Ovary (tissue), 9 donors: Measurements from ENCODE around the gene GATB. TPM values are rescaled to one million over a fixed set of nuclear protein-coding genes. Genes with fewer than 3 reads are reported as not detected.

Experiments used
- DNase-seq, 5 donors: peaks; one replicate each; pipeline ENCODE4 v3.0.0-alpha.2; 2019 to 2020
- H3K27ac ChIP-seq, 2 donors: fragments of 200-600 bp; one replicate each; pipeline versions ENCODE4 v1.5.1 to v1.8.0; 2019 to 2022
- H3K27me3 ChIP-seq: fragments of 200-600 bp; one replicate; pipeline ENCODE4 v1.8.0; 2022
- H3K36me3 ChIP-seq: fragments of 200-600 bp; sonication (generic); one replicate; pipeline ENCODE4 v1.5.1; 2019
- H3K4me1 ChIP-seq: one replicate; pipeline ENCODE4 v1.8.1; 2013; ENCODE audit warnings: mild to moderate bottlenecking, moderate library complexity; ENCODE audit not compliant: insufficient read depth
- H3K4me3 ChIP-seq: fragments of 200-600 bp; sonication (generic); one replicate; pipeline ENCODE4 v1.5.1; 2017
- H3K9me3 ChIP-seq, 2 donors: fragments of 200-600 bp in 1 of 2; sonication (generic) in 1 of 2; one replicate each; pipeline versions ENCODE4 v1.5.1 to v1.8.1; 2013 to 2019; ENCODE audit warnings: mild to moderate bottlenecking in 1 of 2, moderate library complexity in 1 of 2
- EP300 ChIP-seq: sonication (generic); formaldehyde crosslinking; IDR thresholded peaks from one replicate; pipeline ENCODE4 v1.6.1; 2017; ENCODE audit warnings: antibody characterized with exemption
- POLR2A ChIP-seq: fragments of 450-650 bp; IDR thresholded peaks from one replicate; pipeline ENCODE4 v1.6.1; 2017; ENCODE audit warnings: antibody characterized with exemption, mild to moderate bottlenecking, moderate library complexity
- WGBS, 3 donors: extraction: QIAGEN DNeasy Blood & Tissue Kit in 1 of 3; methylation state at CpG; one replicate each; pipeline versions ENCODE4 v1.1.5 to v1.1.7; 2013 to 2017; 5-methylcytosine and 5-hydroxymethylcytosine counted together
- intact Hi-C, 4 donors: fragments of 100-400 bp; cut with DNase I; formaldehyde crosslinking; loops; one replicate each; pipeline versions ENCODE4 v1.11.0 to v1.15.1; 2022 to 2023
- polyA plus RNA-seq, 2 donors: library from polyadenylated mRNA; stranded (reverse); fragments of 200-250 nt in 1 of 2; fragments of 350-450 nt in 1 of 2; fragmentation: Illumina TruSeq in 1 of 2; extraction: RNeasy Lipid Tissue Mini Kit (QIAGEN cat#74804) in 1 of 2; gene quantifications; one replicate each; pipeline ENCODE4 v1.2.3, GENCODE V29; 2013 to 2014
- total RNA-seq, 7 donors: library from RNA; depleted of rRNA in 2 of 7; stranded (reverse); fragments of >200 nt in 2 of 7; fragmentation: NEBNext Ultra II Directional in 3 of 7; extraction: Animal tissue kit (Norgen Biotek cat#: 25700) in 3 of 7; gene quantifications; one replicate each; pipeline versions ENCODE4 v1.1.0 to v1.2.4, GENCODE V29; 2016 to 2023
- TF ChIP-seq, protein P1 (sequence below), 3 donors: fragments of 450-650 bp in 2 of 3; fragments of 200-600 bp in 1 of 3; IDR thresholded peaks; one replicate each; pipeline versions ENCODE4 v1.5.1 to v1.8.0; 2016 to 2022; ENCODE audit warnings: antibody characterized with exemption in 3 of 3, mild to moderate bottlenecking in 1 of 3
- donor health status: DM: no; HTN: no; CAD: no; lungs with moderate emphysema.
- donor health status: DM: no; HTN: no; CAD: no.
- donor health status: Bipolar disorder and iron deficiency.
- donor health status: DM: yes; HTN: yes; CAD: no.
- donor health status: DM: no; HTN: no; CAD: no.
- donor health status: DM: yes; HTN: yes; CAD: no.

The GATB gene
- total and polyA plus RNA-seq, 9 donors, result 10.0 to 21.3 (median 13.0) TPM

DNA sequence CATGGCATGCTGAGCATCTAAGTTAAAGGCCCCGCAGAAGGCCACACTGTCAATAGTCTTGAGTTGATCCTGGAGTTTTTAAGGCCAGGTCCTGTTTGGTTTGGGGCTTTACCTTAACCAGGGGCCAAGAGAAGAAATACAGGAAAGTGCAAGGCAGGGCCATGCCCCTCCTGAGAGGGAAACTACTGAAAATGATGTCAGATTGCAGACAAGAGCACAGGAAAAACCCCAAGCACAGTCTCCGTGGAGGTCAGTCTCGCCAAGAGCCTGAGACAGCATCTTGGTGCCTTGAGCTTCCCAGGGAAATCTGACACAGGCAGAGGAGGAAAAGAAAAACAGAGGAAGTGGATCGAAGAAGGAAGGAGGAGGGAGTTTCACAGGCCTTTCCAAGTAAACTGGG is 32.2 kb upstream of the GATB start:
- Histone ChIP-seq H3K27ac (no peak overlapping the region), H3K9me3 (no peaks in the 10 kb centered on the region), H3K36me3 (no peaks in the 10 kb centered on the region), H3K4me1 (peaks cover 2% of the 10 kb centered on the region), H3K27me3 (no peaks in the 10 kb centered on the region), H3K4me3 (no peak overlapping the region)
- TF ChIP-seq EP300 (no peak), POLR2A (no peak)
- TF ChIP-seq, protein P1, sequence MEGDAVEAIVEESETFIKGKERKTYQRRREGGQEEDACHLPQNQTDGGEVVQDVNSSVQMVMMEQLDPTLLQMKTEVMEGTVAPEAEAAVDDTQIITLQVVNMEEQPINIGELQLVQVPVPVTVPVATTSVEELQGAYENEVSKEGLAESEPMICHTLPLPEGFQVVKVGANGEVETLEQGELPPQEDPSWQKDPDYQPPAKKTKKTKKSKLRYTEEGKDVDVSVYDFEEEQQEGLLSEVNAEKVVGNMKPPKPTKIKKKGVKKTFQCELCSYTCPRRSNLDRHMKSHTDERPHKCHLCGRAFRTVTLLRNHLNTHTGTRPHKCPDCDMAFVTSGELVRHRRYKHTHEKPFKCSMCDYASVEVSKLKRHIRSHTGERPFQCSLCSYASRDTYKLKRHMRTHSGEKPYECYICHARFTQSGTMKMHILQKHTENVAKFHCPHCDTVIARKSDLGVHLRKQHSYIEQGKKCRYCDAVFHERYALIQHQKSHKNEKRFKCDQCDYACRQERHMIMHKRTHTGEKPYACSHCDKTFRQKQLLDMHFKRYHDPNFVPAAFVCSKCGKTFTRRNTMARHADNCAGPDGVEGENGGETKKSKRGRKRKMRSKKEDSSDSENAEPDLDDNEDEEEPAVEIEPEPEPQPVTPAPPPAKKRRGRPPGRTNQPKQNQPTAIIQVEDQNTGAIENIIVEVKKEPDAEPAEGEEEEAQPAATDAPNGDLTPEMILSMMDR (IDR thresholded peaks at IDR 0.05), result no peak
- intact Hi-C loops, result no loop called here
- WGBS, 3 donors, result 78 to 86% (median 85%) methylated on average over 4 of the region's 4 CpGs
- DNase-seq, result no peak

DNA sequence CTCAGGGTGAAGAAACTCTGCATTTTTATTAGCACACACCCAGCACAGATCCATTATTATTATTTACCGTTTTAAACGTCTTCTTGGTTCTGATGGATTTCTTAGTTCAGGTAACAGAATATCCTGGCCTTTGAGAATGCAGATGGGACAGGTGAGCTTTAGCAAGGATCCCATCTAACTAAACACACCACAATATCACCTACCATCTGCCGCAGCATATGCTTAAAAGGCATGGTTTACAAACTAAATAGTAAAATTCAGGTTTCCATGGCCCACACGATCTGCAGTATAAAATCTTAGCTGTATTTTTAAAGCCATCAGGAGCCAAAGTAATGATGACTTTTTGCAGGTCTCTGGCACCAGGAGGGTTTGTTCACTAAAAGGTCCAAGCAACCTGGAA is 31.7 kb upstream of the GATB start:
- WGBS, 3 donors, result 88 to 96% (median 91%) methylated on average over 4 of the region's 4 CpGs
- H3K4me1 ChIP-seq, result peaks cover 2% of the 10 kb centered on the region
- no peaks in the 10 kb centered on the region for H3K36me3 ChIP-seq
- H3K27ac ChIP-seq, result no peak overlapping the region
- DNase-seq, result no peak
- intact Hi-C loops, result no loop called here
- TF ChIP-seq, protein P1 (IDR thresholded peaks at IDR 0.05), result no peak
- no peak for TF ChIP-seq EP300
- TF ChIP-seq POLR2A, result no peak
- no peaks in the 10 kb centered on the region for H3K9me3 ChIP-seq
- no peak overlapping the region for H3K4me3 ChIP-seq
- no peaks in the 10 kb centered on the region for H3K27me3 ChIP-seq

DNA sequence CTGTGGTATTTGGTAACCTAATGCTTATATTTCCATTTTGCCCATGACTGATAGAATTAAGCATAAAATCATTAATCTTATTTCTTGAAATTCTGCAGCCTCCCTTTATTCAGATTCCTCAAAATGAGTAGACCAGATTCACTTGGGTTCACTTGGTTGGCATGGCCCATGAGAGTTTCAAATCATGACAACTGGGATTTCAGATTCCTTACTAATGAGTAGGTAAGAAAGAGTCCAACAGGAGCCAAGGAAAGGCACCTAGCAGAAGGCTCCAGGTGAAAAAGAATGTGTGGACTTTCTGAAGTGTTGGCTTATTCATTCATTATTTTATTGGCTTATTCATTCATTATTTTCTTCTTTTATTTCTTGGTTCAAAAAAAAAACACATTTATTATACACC is 27.2 kb upstream of the GATB start:
- Histone ChIP-seq H3K4me3 (no peak overlapping the region), H3K9me3 (no peaks in the 10 kb centered on the region), H3K36me3 (no peaks in the 10 kb centered on the region), H3K27ac (no peak overlapping the region), H3K27me3 (no peaks in the 10 kb centered on the region), H3K4me1 (peaks cover 2% of the 10 kb centered on the region)
- TF ChIP-seq, protein P1 (IDR thresholded peaks at IDR 0.05), result no peak
- TF ChIP-seq EP300 (no peak), POLR2A (no peak)
- no peak for DNase-seq
- intact Hi-C loops, result no loop called here

DNA sequence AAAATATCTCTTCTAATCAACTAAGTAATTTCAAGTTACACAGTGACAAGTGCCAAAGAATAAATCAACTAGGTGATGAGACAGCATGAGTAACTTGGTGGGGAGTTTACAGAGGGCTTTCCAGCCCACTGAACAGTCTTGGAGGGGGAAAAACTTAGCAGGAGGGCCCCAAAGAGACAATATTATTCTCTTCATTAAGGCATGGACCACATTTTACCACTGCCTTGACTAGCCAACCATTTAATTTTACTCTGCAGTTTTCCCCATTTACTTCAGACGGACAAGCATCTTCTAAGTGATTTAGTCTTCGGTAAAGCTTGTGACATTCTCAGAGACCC is 25.3 kb upstream of the GATB start:
- H3K9me3 ChIP-seq, result no peaks in the 10 kb centered on the region
- no peaks in the 10 kb centered on the region for H3K36me3 ChIP-seq
- peaks cover 2% of the 10 kb centered on the region for H3K4me1 ChIP-seq
- H3K27me3 ChIP-seq, result no peaks in the 10 kb centered on the region
- TF ChIP-seq EP300 (no peak), POLR2A (no peak)
- TF ChIP-seq, protein P1 (IDR thresholded peaks at IDR 0.05), result no peak
- DNase-seq, result no peak
- no peak overlapping the region for H3K4me3 ChIP-seq
- WGBS, 3 donors, result 94 to 95% (median 94%) methylated on average over 2 of the region's 2 CpGs
- intact Hi-C loops, result no loop called here
- no peak overlapping the region for H3K27ac ChIP-seq
